Mesenchymal stem cell (in vitro differentiated cells and primary cell): ENCODE measurements around the gene AXIN1.
A peak's percentile ranks its signal among the peaks of the same experiment; 100 is the strongest.

ENCODE experiments used
- DNase-seq: peaks from one replicate; pipeline ENCODE4 v3.0.0-alpha.2; 2013
- H2AFZ ChIP-seq: one replicate; pipeline ENCODE4 v1.6.1; 2013; ENCODE audit warnings: low read depth, mild to moderate bottlenecking, control low read depth, inconsistent platforms, low read length, moderate library complexity
- H2AK5ac ChIP-seq: 2 replicates; pipeline ENCODE4 v1.6.1; 2013; ENCODE audit warnings: low read length, moderate library complexity, mild to moderate bottlenecking, inconsistent platforms; ENCODE audit not compliant: severe bottlenecking
- H2BK120ac ChIP-seq: one replicate; pipeline ENCODE4 v1.6.1; 2013; ENCODE audit warnings: low read depth, mild to moderate bottlenecking, inconsistent platforms, low read length, moderate library complexity
- H2BK12ac ChIP-seq, 2 experiments: one replicate each; pipeline ENCODE4 v1.6.1; 2013; ENCODE audit warnings: inconsistent platforms in 2 of 2, low read length in 2 of 2, mild to moderate bottlenecking in 2 of 2, moderate library complexity in 2 of 2, control low read depth in 1 of 2
- H2BK15ac ChIP-seq: one replicate; pipeline ENCODE4 v1.6.1; 2013; ENCODE audit warnings: mild to moderate bottlenecking, low read depth, inconsistent platforms; ENCODE audit not compliant: poor library complexity, severe bottlenecking
- H2BK5ac ChIP-seq: 2 replicates; pipeline ENCODE4 v1.6.1; 2013; ENCODE audit warnings: low read depth, mild to moderate bottlenecking, low read length, control low read depth, inconsistent platforms; ENCODE audit not compliant: poor library complexity, severe bottlenecking
- H3K14ac ChIP-seq, 2 experiments: one replicate each; pipeline ENCODE4 v1.6.1; 2013; ENCODE audit warnings: inconsistent platforms in 2 of 2, low read length in 2 of 2, control low read depth in 1 of 2, mild to moderate bottlenecking in 1 of 2, moderate library complexity in 1 of 2
- H3K18ac ChIP-seq, 2 experiments: one replicate each; pipeline ENCODE4 v1.6.1; 2013; ENCODE audit warnings: inconsistent platforms in 2 of 2, low read length in 2 of 2, control low read depth in 1 of 2, low read depth in 1 of 2, mild to moderate bottlenecking in 1 of 2
- H3K23ac ChIP-seq, 2 experiments: one replicate each; pipeline ENCODE4 v1.6.1; 2013; ENCODE audit warnings: inconsistent platforms in 2 of 2, low read length in 2 of 2, mild to moderate bottlenecking in 2 of 2, moderate library complexity in 2 of 2, control low read depth in 1 of 2
- H3K27ac ChIP-seq: 2 replicates; pipeline ENCODE4 v1.5.1; 2013; ENCODE audit warnings: mild to moderate bottlenecking, moderate library complexity, low read length, control low read depth, inconsistent platforms; ENCODE audit not compliant: poor library complexity, severe bottlenecking
- H3K27me3 ChIP-seq, 2 experiments: 2 replicates each; pipeline versions ENCODE4 v1.6.1 to v1.7.0; 2013; ENCODE audit warnings: low read length in 2 of 2, mild to moderate bottlenecking in 2 of 2, moderate library complexity in 2 of 2, control low read depth in 1 of 2, inconsistent platforms in 1 of 2; ENCODE audit not compliant: control insufficient read depth in 1 of 2, insufficient read depth in 1 of 2
- H3K36me3 ChIP-seq, 2 experiments: 2 replicates each; pipeline versions ENCODE4 v1.6.1 to v1.7.0; 2013; ENCODE audit warnings: low read length in 2 of 2, control low read depth in 1 of 2, inconsistent platforms in 1 of 2, low read depth in 1 of 2, mild to moderate bottlenecking in 1 of 2; ENCODE audit not compliant: insufficient read depth in 2 of 2, control insufficient read depth in 1 of 2
- H3K4ac ChIP-seq, 2 experiments: one replicate each; pipeline ENCODE4 v1.6.1; 2013; ENCODE audit warnings: inconsistent platforms in 2 of 2, low read length in 2 of 2, mild to moderate bottlenecking in 2 of 2, moderate library complexity in 2 of 2, control low read depth in 1 of 2, low read depth in 1 of 2
- H3K4me1 ChIP-seq: 2 replicates; pipeline ENCODE4 v1.6.1; 2013; ENCODE audit warnings: low read depth, low read length, control low read depth; ENCODE audit not compliant: control insufficient read depth, insufficient read depth
- H3K4me2 ChIP-seq: 2 replicates; pipeline ENCODE4 v1.6.1; 2013; ENCODE audit warnings: low read length, mild to moderate bottlenecking, inconsistent platforms; ENCODE audit not compliant: poor library complexity, severe bottlenecking
- H3K4me3 ChIP-seq, 2 experiments: 2 replicates each; pipeline versions ENCODE4 v1.5.1 to v1.7.0; 2013; ENCODE audit warnings: low read length in 2 of 2, mild to moderate bottlenecking in 2 of 2, control low read depth in 1 of 2, low read depth in 1 of 2; ENCODE audit not compliant: insufficient read depth in 1 of 2
- H3K79me1 ChIP-seq: replicated peaks from 2 replicates; pipeline ENCODE4 v1.6.1; 2013; ENCODE audit warnings: mild to moderate bottlenecking, control low read depth, low read length, inconsistent platforms; ENCODE audit not compliant: poor library complexity, severe bottlenecking
- H3K9ac ChIP-seq: 2 replicates; pipeline ENCODE4 v1.7.0; 2013; ENCODE audit warnings: mild to moderate bottlenecking, low read length, moderate library complexity
- H3K9me3 ChIP-seq: 2 replicates; pipeline ENCODE4 v1.7.0; 2013; ENCODE audit warnings: mild to moderate bottlenecking, low read length; ENCODE audit not compliant: control insufficient read depth
- H4K8ac ChIP-seq: one replicate; pipeline ENCODE4 v1.6.1; 2013; ENCODE audit warnings: inconsistent platforms, mild to moderate bottlenecking, low read length, moderate library complexity
- H4K91ac ChIP-seq: one replicate; pipeline ENCODE4 v1.6.1; 2013; ENCODE audit warnings: mild to moderate bottlenecking, low read length, inconsistent platforms
- WGBS: methylation state at CpG from one replicate; pipeline ENCODE4 v1.1.7; 2013; ENCODE audit warnings: mixed read lengths; 5-methylcytosine and 5-hydroxymethylcytosine counted together

The AXIN1 gene

GRCh38 chr16:253833-254232, 98.7 kb downstream of the AXIN1 start:
- Histone ChIP-seq H3K18ac (no peak overlapping the region), H2AFZ (no peak overlapping the region), H3K9ac (no peak overlapping the region), H2BK15ac (no peak overlapping the region), H3K79me1 (peaks cover 14% of the 10 kb centered on the region), H3K9me3 (no peaks in the 10 kb centered on the region), H3K4me1 (peaks cover 3% of the 10 kb centered on the region), H3K27me3 (no peaks in the 10 kb centered on the region), H2BK12ac (no peak overlapping the region), H2BK5ac (no peak overlapping the region), H3K23ac (no peak overlapping the region), H4K91ac (no peak overlapping the region), H3K36me3 (peaks cover 55% of the 10 kb centered on the region in 2 experiments), H4K8ac (no peak overlapping the region), H3K27ac (no peak overlapping the region), H3K4me2 (no peak overlapping the region), H3K4me3 (no peak overlapping the region), H3K4ac (no peak overlapping the region), H2BK120ac (no peak overlapping the region), H3K14ac (no peak overlapping the region), H2AK5ac (no peak overlapping the region)
- no peak for DNase-seq
- 87% methylated on average over 6 of the region's 6 CpGs for WGBS

- Histone ChIP-seq H3K18ac (no peak overlapping the region), H3K79me1 (peaks cover 17% of the 10 kb centered on the region), H3K14ac (no peak overlapping the region), H4K91ac (no peak overlapping the region), H3K4ac (no peak overlapping the region), H3K9me3 (no peaks in the 10 kb centered on the region), H2BK15ac (no peak overlapping the region), H3K23ac (no peak overlapping the region), H2AFZ (no peak overlapping the region), H3K4me3 (no peak overlapping the region), H2BK5ac (no peak overlapping the region), H3K27me3 (no peaks in the 10 kb centered on the region), H2BK120ac (no peak overlapping the region), H2BK12ac (no peak overlapping the region), H3K9ac (no peak overlapping the region), H2AK5ac (no peak overlapping the region), H4K8ac (no peak overlapping the region), H3K4me1 (peaks cover 3% of the 10 kb centered on the region), H3K27ac (no peak overlapping the region), H3K4me2 (no peak overlapping the region), H3K36me3 (peaks cover 55% of the 10 kb centered on the region in 2 experiments)
- WGBS = 93% methylated on average over 22 of the region's 30 CpGs
- DNase-seq = no peak
These were observed 99.9 kb downstream of the AXIN1 start for GRCh38 chr16:252366-253337.

GRCh38 chr16:249431-249830, 103.1 kb downstream of the AXIN1 start:
- Histone ChIP-seq H2BK5ac (no peak overlapping the region), H2BK120ac (no peak overlapping the region), H3K9ac (no peak overlapping the region), H3K4me3 (peak overlapping the region in 1 of 2 experiments; percentile 4), H2BK15ac (no peak overlapping the region), H3K23ac (no peak overlapping the region), H2AK5ac (no peak overlapping the region), H3K36me3 (peaks cover 33 to 35% of the 10 kb centered on the region in 2 experiments), H2AFZ (no peak overlapping the region), H4K91ac (no peak overlapping the region), H2BK12ac (no peak overlapping the region), H3K4ac (no peak overlapping the region), H3K27me3 (no peaks in the 10 kb centered on the region), H3K4me1 (peaks cover 6% of the 10 kb centered on the region), H3K14ac (no peak overlapping the region), H3K9me3 (no peaks in the 10 kb centered on the region), H4K8ac (no peak overlapping the region), H3K18ac (no peak overlapping the region), H3K27ac (no peak overlapping the region), H3K4me2 (no peak overlapping the region), H3K79me1 (peaks cover 22% of the 10 kb centered on the region)
- DNase-seq = no peak
- WGBS = 90% methylated on average over 12 of the region's 12 CpGs

GRCh38 chr16:247027-247426, 105.5 kb downstream of the AXIN1 start:
- no peak overlapping the region for H3K23ac ChIP-seq
- H3K14ac ChIP-seq = no peak overlapping the region

More at GRCh38 chr16:247027-247426, 105.5 kb downstream of the AXIN1 start:
- Histone ChIP-seq H3K4me1 (peaks cover 8% of the 10 kb centered on the region), H3K36me3 (peaks cover 14 to 20% of the 10 kb centered on the region in 2 experiments), H3K27me3 (no peaks in the 10 kb centered on the region), H3K4me2 (no peak overlapping the region), H4K8ac (no peak overlapping the region), H3K4ac (no peak overlapping the region), H2AFZ (no peak overlapping the region), H2BK5ac (no peak overlapping the region), H4K91ac (no peak overlapping the region), H2BK15ac (no peak overlapping the region), H3K18ac (no peak overlapping the region), H3K9me3 (no peaks in the 10 kb centered on the region), H3K4me3 (no peak overlapping the region), H3K79me1 (peaks cover 24% of the 10 kb centered on the region), H3K9ac (no peak overlapping the region), H2BK12ac (no peak overlapping the region), H2AK5ac (no peak overlapping the region), H2BK120ac (no peak overlapping the region), H3K27ac (no peak overlapping the region)
- 96% methylated on average over 10 of the region's 12 CpGs for WGBS
- DNase-seq = no peak
